PC-3 (cell line): ENCODE measurements around the gene RAI1.

Source experiments
- EZH2 ChIP-seq: fragments of 300-600 bp; sonication (generic); IDR thresholded peaks from one replicate; pipeline ENCODE4 v1.6.1; 2017; ENCODE audit warnings: antibody characterized with exemption, mild to moderate bottlenecking, low read length; ENCODE audit not compliant: unreplicated experiment
- EZH2phosphoT487 ChIP-seq: fragments of 300-600 bp; sonication (generic); IDR thresholded peaks from 2 replicates; pipeline ENCODE4 v1.6.1; 2018; ENCODE audit warnings: mild to moderate bottlenecking, antibody characterized with exemption, low read length, borderline replicate concordance
- TF ChIP-seq, protein P1 (sequence below): fragments of 300-600 bp; sonication (generic); conservative IDR thresholded peaks from 2 replicates; pipeline ENCODE4 v1.5.1; 2017; ENCODE audit warnings: antibody characterized with exemption, low read depth, mild to moderate bottlenecking, low read length

GRCh38 chr17:17796787-17797061, 115.5 kb downstream of the RAI1 start:
- TF ChIP-seq, protein P1, sequence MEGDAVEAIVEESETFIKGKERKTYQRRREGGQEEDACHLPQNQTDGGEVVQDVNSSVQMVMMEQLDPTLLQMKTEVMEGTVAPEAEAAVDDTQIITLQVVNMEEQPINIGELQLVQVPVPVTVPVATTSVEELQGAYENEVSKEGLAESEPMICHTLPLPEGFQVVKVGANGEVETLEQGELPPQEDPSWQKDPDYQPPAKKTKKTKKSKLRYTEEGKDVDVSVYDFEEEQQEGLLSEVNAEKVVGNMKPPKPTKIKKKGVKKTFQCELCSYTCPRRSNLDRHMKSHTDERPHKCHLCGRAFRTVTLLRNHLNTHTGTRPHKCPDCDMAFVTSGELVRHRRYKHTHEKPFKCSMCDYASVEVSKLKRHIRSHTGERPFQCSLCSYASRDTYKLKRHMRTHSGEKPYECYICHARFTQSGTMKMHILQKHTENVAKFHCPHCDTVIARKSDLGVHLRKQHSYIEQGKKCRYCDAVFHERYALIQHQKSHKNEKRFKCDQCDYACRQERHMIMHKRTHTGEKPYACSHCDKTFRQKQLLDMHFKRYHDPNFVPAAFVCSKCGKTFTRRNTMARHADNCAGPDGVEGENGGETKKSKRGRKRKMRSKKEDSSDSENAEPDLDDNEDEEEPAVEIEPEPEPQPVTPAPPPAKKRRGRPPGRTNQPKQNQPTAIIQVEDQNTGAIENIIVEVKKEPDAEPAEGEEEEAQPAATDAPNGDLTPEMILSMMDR: no peak
- TF ChIP-seq EZH2 (no peak), EZH2phosphoT487 (no peak)
